Measurements from ENCODE around the gene RTN4RL2.
A peak's percentile ranks its signal among the peaks of the same experiment; 100 is the strongest.

Gene RTN4RL2

DNA sequence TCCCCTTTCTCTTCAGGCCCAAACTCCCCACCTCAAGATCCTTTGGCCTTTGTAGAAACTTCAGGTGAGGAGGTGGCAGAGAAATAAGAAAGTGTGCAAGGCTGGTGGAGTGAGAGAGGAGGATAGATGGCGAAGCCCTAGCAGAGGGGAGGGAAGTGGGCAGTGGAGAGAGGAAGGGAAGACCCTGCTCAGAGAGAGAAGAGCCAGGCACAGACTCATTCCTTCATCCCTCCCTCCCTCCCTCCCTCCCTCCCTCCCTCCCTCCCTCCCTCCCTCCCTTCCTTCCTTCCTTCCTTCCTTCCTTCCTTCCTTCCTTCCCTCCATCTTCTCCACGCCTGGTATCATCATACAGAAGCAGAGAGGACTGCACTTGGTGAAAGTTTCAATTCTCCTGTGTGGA, 21.0 kb downstream of the RTN4RL2 start:
- DNase-seq (ENCODE audit: low read depth): no peak

DNA sequence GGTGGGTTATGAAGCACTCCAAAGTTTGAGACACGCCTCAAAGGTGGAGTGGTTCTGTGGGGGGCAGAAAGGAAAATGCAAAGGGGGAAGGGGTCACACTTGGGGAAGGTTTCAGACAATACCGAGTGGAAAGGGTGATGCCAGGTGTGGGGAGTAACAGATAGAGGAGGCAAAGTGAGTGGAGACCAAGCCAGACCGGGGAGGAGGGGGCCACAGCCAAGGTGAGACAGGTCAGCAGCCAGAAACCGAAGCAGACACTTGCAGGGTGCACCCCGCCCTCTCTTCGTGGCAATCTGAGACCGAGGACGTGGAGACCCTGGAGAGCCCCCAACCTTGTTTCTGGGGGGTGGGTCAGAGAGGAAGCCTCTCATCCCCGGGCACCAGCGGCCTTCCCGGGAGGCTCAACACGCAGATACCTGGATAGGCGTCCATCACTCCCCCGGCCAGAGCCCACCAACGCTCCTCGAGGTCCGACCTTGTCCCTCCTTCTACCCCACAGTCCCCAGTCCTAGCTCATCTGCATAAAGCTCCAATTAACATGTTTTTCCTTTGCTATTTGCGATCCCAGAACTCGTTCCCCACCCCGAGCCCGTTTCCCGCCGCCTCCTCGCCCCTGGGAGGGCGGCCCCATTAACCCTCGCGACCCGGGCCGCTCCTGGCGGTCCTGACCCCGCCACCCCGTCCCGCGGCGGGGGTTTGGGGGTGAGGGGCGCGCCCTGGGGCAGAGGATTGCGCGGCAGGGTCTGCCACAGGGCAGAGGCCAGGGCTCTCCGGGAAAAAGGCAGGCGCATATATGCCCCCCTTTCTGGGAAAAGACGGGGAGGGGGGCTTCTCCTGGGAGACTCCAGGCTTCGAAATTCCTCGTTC, 21.8 kb downstream of the RTN4RL2 start:
- no peak for DNase-seq (ENCODE audit: low read depth)

DNA sequence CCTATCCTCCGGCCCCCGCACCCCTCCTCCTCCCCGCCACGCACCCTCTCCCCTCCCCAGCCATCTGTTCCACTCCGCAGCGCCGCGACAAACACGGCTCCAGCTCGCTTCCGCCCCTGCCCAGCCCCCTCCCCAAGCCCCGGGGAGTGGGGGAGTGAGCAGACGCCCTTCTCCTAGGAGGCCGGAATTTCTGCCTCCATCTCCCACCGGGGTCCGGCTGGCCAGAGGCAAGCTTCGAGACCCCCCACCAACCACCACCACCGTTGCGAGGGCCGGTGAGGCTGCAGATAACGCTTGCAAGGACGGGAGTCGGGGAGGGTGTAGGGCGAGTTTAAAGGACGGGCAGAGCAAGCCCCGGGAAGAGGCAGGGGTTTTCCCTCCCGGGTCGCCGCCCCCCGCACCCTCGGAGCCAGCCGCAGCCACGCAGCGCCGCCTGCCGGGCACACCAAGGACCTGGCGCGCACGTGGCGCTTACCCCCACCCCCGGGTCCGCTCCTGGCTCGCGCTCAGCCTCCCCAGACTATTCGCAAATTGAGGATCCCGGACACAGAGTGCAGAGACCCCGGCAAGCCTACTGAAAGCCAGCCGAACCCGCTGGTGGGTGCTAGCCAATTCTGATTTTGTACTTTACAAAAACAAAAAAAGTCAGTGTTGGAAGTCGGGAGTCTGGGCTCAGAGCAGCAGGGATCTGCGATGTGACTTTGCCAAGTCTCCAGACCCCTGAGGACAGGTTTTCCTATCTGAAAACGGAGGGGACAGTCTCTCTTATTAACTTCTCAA, 22.6 kb downstream of the RTN4RL2 start:
- no peak for DNase-seq (ENCODE audit: low read depth)

GRCh38 chr11:57483562-57483918, 23.2 kb downstream of the RTN4RL2 start:
- no peak for DNase-seq (ENCODE audit: low read depth)

GRCh38 chr11:57484141-57484710, 23.9 kb downstream of the RTN4RL2 start:
- no peak for DNase-seq (ENCODE audit: low read depth)

DNA sequence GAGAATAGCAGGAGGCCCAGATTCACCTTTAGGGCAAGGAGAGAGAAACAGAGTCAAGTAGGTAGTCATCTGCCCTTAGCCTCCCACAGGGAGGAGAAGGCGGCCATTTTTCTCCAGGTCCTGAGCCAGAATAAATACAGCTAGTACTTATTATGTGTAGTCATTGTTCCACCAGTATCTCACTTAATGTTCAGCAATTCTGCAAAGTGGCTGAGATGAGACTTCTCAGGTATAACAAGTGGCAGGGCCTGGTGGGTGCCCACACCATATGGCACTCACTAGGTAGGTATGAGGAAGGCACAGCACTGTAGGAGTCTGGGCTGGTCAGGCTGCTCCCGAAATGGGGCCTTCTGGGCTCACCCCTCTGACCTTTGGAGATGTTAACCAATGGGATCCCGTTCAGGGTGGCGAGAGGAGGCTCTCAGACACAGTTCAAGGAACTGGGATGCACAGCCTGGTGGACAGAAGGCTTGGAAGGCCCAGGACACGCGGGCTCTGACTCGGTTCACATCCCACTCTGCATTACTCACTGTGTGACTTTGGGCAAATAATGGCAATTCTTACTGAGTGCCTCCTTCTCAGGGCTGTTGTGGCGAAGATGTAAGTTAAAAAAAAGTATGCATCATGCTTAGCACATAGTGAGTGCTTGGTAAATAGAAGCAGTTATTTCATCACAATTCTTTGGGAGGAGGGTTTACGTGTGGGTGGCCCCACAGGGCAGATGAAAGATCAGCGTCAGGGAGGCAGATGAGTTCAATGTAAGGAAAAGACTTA, 25.1 kb downstream of the RTN4RL2 start:
- DNase-seq (ENCODE audit: low read depth): no peak

GRCh38 chr11:57487021-57487778, 26.9 kb downstream of the RTN4RL2 start:
- DNase-seq (ENCODE audit: low read depth): no peak

DNA sequence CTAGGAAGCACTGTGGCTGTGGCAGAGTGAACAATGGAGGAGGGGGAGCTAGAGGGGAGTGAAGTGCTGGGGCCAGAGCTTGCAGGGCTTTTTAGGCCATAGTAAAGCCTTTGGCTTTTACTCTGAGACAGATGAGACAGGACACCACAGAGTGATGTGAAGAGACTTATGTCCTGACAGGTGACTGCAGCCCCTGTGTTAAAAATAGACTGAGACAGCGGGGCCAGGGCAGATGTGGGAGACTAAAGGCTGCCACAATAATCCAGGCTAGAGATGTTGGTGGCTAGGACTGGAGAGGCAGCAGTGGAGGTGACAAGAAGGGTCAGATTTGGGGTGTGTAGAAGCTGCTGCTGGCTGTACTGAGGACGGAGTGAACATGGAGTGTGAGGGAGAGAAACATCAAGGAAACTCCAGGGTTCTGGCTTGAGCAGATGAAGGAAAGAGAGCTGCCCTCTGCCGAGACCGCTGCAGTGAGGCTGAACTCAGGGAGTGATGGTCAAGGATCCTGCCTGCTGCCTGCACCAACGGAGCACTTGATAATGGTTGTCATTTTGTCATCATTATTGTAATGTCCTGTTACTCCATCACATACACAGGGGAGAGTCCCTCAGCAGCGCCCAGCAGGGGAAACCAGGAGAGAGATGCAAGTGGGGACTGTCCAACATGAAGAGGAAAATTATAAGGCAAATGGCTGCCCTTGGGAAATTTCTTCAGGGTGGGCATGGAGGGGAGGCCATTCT, 27.8 kb downstream of the RTN4RL2 start:
- no peak for DNase-seq (ENCODE audit: low read depth)

DNA sequence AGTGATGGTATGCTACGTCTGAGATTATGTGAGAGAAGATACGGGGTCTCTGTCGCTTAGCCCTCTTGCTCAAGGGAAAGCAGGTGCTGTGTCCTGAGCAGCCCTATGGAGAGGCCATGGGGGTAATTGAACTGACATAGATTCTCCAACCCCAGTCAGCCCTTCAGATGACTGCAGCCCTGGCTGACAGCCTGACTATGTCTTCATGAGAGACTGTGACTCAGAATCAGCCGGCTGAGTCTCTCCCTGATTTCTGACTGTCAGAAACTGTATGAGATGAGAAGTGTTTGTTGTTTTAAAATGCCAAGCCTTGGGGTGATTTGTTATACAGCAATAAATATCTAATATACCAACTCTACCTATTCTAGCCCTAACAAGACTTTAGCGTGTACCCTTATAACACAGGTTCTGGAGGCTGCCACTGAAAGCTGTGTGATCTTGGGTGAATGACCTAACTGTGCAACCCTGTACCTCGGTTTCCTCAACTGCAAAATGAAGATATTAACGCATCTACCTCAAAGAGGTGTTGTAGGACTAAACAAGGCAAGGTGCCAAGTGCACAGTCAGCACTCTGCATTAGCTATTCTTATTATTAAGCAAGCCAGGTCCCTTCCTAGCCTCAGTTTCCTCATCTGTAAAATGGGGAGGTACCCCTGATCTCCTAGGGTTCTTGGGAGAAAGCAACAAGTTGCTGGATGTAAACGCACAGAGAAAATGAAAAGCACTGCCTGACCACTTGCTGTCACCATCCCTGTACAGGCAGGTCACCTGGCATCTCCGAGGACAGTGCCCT, 30.3 kb downstream of the RTN4RL2 start:
- DNase-seq (ENCODE audit: low read depth): no peak

DNA sequence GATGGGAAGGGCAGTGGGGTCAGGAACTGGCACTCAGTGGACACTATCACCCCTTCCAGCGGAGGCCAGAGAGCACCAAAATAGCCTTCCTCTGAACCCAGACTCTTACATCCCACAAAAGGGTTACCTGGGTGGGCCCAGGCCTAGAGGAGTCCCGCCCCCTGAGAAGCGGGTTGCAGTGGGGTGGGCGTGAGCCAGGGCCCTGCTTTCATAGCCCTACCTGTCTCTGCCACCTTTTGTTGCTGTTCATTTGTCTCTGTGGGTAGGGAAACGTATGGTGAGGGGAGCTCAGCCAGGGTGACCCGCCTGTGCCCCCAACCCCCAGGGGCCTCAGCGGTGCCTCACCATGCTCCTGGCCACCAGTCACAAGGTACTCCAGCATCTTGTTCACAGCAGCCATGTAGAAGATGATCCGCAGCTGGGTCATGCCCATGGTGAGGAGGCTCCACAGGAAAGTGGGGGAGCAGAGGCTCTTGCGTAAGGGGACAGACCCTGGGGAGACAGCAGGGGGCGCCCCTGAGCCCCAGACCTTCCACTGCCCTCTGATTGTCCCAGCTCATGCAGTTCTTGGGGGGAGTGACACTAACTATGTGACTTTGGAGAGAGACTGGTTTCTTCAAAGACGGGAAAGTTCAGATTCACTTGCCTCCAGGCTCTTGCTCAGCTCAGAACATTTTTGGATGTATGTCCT, 31.2 kb downstream of the RTN4RL2 start:
- peak; percentile 12 for DNase-seq (ENCODE audit: low read depth)

DNA sequence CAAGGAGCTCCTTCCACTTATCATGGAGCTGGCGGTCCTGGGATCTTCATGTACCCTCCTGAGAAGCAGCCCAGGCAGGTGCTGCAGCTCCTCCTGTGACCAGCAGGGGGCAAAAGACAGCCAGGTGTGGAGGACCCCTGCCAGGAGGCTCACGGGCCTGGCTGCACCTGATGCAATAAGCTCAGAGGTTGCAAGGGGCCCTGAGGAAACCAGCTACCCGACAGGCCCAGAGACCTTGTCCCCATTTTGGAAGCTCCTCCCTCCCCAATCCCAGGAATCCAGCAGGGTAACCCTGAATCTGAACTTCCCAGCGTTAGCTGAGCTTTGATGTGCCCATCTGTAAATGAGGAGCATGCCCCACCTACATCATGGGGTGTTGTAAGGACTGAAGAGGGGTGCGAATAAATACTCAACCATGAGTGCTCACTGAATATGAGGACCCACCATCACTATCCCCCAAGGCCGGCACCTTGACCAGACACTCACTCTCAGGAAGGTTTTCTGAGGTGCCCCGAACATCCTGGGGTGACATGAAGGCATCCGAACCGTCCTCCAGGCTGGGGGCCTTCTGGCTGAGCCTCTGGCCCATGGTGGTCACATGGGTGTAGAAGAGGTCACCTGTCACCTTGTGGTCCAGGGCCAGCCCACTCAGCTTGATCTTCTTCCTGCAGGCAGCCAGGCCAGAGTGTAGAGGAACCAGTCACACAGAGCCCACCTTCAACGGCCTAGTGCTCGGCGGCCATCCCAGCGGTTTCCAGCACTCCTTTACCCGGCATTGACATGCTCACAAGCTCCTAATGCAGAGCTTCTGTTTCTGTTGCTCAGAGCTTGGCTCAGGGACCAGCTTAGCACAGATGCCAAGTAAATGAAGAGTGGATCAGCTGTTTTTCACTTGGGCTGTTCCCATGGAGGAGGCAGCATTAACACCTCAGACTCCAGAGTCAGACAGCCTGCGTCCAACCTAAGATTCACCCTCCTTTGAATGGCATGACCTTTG, 33.5 kb downstream of the RTN4RL2 start:
- no peak for DNase-seq (ENCODE audit: low read depth)

GRCh38 chr11:57496109-57496820, 35.9 kb downstream of the RTN4RL2 start:
- no peak for DNase-seq (ENCODE audit: low read depth)

DNA sequence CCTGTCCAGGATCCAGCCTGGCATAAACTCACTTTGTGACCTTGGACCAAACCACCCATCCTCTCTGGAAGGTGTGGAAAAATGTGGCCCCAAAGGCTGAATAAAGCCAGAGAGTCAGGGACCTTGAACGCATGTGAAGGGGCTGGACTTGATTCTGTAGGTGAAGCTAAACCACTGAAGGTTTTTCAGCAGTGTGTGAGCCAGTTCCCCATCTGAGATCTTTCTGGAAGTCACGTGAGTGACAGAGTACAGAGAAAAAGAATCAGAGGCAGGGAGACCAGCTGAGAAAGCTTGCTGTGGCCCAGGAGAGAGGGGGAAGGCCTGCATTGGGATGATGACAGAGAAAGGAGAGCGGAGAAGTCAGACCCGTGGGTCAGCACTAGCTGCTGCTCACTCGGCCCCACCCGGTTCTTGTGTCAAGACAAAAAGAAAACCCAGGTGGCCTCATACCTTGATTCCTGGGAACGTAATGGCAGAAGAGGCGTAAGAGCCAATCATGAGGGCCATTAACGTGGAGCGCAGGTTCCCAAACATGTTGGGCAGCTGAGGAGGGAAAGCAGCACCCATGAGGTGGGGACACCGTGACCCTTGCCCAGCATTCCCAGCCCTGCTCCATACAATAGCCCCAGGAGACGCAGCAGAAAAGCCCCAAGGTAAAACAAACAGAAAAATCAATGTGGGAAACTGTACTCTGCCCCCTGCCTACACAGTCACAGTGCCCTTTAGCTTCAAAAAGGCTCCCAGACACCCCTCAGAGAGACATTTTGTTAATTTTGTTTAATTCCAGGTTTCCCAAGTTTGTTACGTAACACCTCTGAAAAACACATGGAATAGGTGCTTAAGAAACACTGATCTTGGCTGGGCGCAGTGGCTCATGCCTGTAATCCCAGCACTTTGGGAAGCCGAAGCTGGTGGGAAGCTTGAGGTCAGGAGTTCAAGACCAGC, 37.2 kb downstream of the RTN4RL2 start:
- DNase-seq (ENCODE audit: low read depth): no peak

DNA sequence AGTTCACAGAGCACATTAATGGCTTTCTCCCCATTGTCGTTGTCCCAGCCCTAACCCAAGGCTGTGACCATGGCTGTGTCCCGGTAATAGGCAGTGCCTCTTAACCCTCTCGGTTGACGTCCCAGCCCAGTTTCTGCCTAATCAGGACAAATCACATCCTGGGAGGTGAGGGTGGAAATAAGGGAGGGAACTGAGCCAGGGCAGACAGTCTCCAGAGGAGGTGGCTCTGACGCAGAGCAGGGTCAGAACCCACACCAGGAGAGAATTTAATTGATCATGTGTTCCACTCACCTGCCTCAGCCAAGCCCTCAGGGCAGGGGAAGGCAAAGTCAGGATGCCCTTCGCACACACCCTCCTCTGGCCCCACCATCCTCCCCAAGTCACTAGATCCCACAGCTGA, 38.2 kb downstream of the RTN4RL2 start:
- DNase-seq (ENCODE audit: low read depth): no peak

DNA sequence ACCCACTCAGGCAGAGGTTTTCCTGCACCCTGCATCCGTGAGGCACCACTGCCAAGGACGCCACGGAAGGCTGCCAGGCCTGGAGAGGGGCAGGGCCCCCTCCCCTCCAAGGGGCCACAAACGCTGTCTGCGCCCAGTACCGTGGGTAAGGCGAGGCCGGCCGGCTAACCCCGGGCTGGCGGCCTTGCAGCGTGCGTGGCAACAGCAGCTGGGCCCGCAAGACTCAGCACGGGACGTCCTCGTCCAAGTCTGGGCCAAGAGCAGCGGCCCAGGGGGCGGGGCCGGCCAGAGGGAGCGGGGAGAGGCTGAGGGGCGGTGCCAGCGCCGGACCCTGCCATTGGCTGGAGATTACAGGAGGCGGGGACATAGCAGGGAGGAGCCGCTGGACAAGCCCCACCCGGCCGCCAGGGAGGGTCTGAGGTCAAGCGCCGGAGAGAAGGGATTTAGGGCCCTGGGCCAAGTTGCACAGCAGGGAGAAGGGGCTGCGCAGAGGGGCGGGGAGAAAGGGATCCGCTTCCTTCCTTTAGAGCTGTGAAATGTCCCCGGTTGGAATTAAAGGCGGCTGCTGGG, 39.2 kb downstream of the RTN4RL2 start:
- DNase-seq (ENCODE audit: low read depth): peak; percentile 92

DNA sequence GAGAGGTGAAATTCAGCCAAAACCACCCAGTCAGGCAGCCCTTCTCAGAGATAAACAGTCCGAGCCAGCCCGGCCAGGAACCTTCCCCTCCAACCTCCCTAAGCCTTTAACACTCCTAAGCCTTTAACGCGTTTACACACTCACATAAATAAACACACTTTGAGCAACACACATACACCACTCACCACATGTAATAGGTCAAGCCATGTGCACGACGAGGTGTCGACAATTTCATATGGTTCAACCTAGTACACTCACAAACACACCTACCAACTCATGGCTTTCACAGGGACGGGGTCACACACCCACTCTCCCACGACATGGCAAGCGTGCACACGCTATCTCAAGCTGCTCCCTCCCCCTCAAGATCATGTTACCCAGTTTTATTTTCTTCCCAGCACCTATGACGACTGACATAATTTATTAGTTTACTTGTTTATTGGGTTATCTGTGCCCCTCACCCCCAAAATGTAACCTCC, 39.7 kb downstream of the RTN4RL2 start:
- DNase-seq (ENCODE audit: low read depth): no peak
